HEK293 (cell line): ENCODE results near the gene RAPGEF5.

Experiments used
- CTCF ChIA-PET: fragments of 350-600 bp; formaldehyde crosslinking; extraction: SDS; loops from one replicate; lab custom pipeline; 2021; ENCODE audit warnings: antibody characterized with exemption; lab: Yijun Ruan, JAX
- POLR2A ChIA-PET: fragments of 300-600 bp; formaldehyde crosslinking; extraction: SDS; loops from one replicate; lab custom pipeline; 2020; ENCODE audit warnings: antibody characterized with exemption, inconsistent platforms; lab: Yijun Ruan, JAX
- H3K27ac ChIP-seq: fragments of 200-500 bp; sonication (Bioruptor generic); 2 replicates; pipeline ENCODE4 v1.5.1; 2014; ENCODE audit warnings: low read depth, low read length, control low read depth, inconsistent platforms; ENCODE audit errors: extremely low read depth
- H3K36me3 ChIP-seq, 2 experiments: fragments of 200-500 bp in 1 of 2; sonication (Bioruptor generic) in 1 of 2; 1 replicate in 1 of 2; 2 replicates in 1 of 2; pipeline ENCODE4 v1.5.1; 2014 to 2017; ENCODE audit warnings: inconsistent platforms in 2 of 2, low read length in 2 of 2; ENCODE audit not compliant: control insufficient read depth in 2 of 2, insufficient read depth in 1 of 2
- H3K4me1 ChIP-seq: fragments of 200-500 bp; sonication (Bioruptor generic); 2 replicates; pipeline ENCODE4 v1.5.1; 2014; ENCODE audit warnings: mild to moderate bottlenecking, low read length, inconsistent platforms; ENCODE audit not compliant: control insufficient read depth, insufficient read depth
- H3K4me3 ChIP-seq: 2 replicates; pipeline ENCODE4 v1.5.1; 2011; ENCODE audit warnings: low read depth, mild to moderate bottlenecking, control low read depth, low read length, moderate library complexity
- H3K9me3 ChIP-seq: fragments of 200-500 bp; sonication (Bioruptor generic); 2 replicates; pipeline ENCODE4 v1.5.1; 2014; ENCODE audit warnings: low read depth, low read length, inconsistent platforms; ENCODE audit not compliant: control insufficient read depth, insufficient read depth
- BCL11B ChIP-seq: fragments of 450-650 bp; formaldehyde crosslinking; IDR thresholded peaks from 2 replicates; pipeline ENCODE4 v1.5.1; 2016; ENCODE audit warnings: low read depth, missing biosample characterization, missing genetic modification characterization
- ELK4 ChIP-seq: IDR thresholded peaks from 2 replicates; pipeline ENCODE4 v1.6.1; 2011; ENCODE audit warnings: mild to moderate bottlenecking, low read depth, low read length, borderline replicate concordance
- HOXC10 ChIP-seq: sonication (generic); formaldehyde crosslinking; IDR thresholded peaks from 2 replicates; pipeline ENCODE4 v1.8.1; 2023; ENCODE audit warnings: mild to moderate bottlenecking, missing genetic modification reagents
- IKZF3 ChIP-seq: fragments of 450-650 bp; IDR thresholded peaks from 2 replicates; pipeline ENCODE4 v1.5.0; 2018; ENCODE audit warnings: missing biosample characterization, mild to moderate bottlenecking, missing genetic modification characterization, moderate library complexity
- KLF1 ChIP-seq: fragments of 450-650 bp; formaldehyde crosslinking; IDR thresholded peaks from 2 replicates; pipeline ENCODE4 v1.5.1; 2016; ENCODE audit warnings: missing biosample characterization, missing genetic modification characterization
- KLF16 ChIP-seq: fragments of 450-650 bp; formaldehyde crosslinking; IDR thresholded peaks from 2 replicates; pipeline ENCODE4 v1.5.1; 2017; ENCODE audit warnings: missing biosample characterization, missing genetic modification characterization
- KLF9 ChIP-seq: fragments of 450-650 bp; formaldehyde crosslinking; IDR thresholded peaks from 2 replicates; pipeline ENCODE4 v1.5.1; 2016; ENCODE audit warnings: missing biosample characterization, missing genetic modification characterization, low read depth
- PBX3 ChIP-seq: sonication (generic); formaldehyde crosslinking; IDR thresholded peaks from 2 replicates; pipeline ENCODE4 v1.8.1; 2022; ENCODE audit warnings: mild to moderate bottlenecking, moderate library complexity, missing genetic modification reagents
- PRDM1 ChIP-seq: fragments of 450-650 bp; formaldehyde crosslinking; IDR thresholded peaks from 2 replicates; pipeline ENCODE4; 2016; ENCODE audit warnings: missing biosample characterization, missing genetic modification characterization
- TCF7L2 ChIP-seq: IDR thresholded peaks from 2 replicates; pipeline ENCODE4 v1.6.1; 2011; ENCODE audit warnings: low read depth, mild to moderate bottlenecking, inconsistent platforms, low read length, moderate library complexity, borderline replicate concordance
- ZFP41 ChIP-seq: fragments of 450-650 bp; formaldehyde crosslinking; IDR thresholded peaks from 2 replicates; pipeline ENCODE4 v1.5.1; 2016; ENCODE audit warnings: missing biosample characterization, missing genetic modification characterization, borderline replicate concordance
- ZNF530 ChIP-seq: fragments of 450-650 bp; formaldehyde crosslinking; IDR thresholded peaks from 2 replicates; pipeline ENCODE4 v1.5.1; 2016; ENCODE audit warnings: low read depth, missing biosample characterization, missing genetic modification characterization
- ZNF623 ChIP-seq: fragments of 450-650 bp; formaldehyde crosslinking; IDR thresholded peaks from 2 replicates; pipeline ENCODE4 v1.5.1; 2016; ENCODE audit warnings: missing biosample characterization, missing genetic modification characterization
- ZNF629 ChIP-seq: fragments of 450-650 bp; formaldehyde crosslinking; IDR thresholded peaks from 2 replicates; pipeline ENCODE4 v1.5.1; 2017; ENCODE audit warnings: missing biosample characterization, missing genetic modification characterization
- ZNF701 ChIP-seq: fragments of 450-650 bp; formaldehyde crosslinking; IDR thresholded peaks from 2 replicates; pipeline ENCODE4 v1.5.1; 2016; ENCODE audit warnings: missing biosample characterization, missing genetic modification characterization
- ZNF704 ChIP-seq: fragments of 450-650 bp; formaldehyde crosslinking; IDR thresholded peaks from 2 replicates; pipeline ENCODE4 v1.5.1; 2016; ENCODE audit warnings: missing biosample characterization, missing genetic modification characterization
- ZNF707 ChIP-seq: fragments of 450-650 bp; formaldehyde crosslinking; IDR thresholded peaks from 2 replicates; pipeline ENCODE4 v1.5.1; 2016; ENCODE audit warnings: missing biosample characterization, missing genetic modification characterization
- ZSCAN16 ChIP-seq: fragments of 450-650 bp; formaldehyde crosslinking; IDR thresholded peaks from 2 replicates; pipeline ENCODE4 v1.5.1; 2016; ENCODE audit warnings: missing biosample characterization, missing genetic modification characterization
- ZSCAN5A ChIP-seq: fragments of 450-650 bp; formaldehyde crosslinking; IDR thresholded peaks from 2 replicates; pipeline ENCODE4 v1.5.1; 2016; ENCODE audit warnings: missing biosample characterization, missing genetic modification characterization

The RAPGEF5 gene

GRCh38 chr7:22167482-22167881 is 189.5 kb downstream of the RAPGEF5 start:
- Histone ChIP-seq H3K36me3 (no peaks in the 10 kb centered on the region; a peak in 1 of 3 replicates), H3K9me3 (no peaks in the 10 kb centered on the region), H3K27ac (no peak overlapping the region), H3K4me1 (peaks cover 3% of the 10 kb centered on the region; the same call in 1 of the 2 replicates), H3K4me3 (no peak overlapping the region)
- ChIA-PET CTCF (no interaction called here), POLR2A (no interaction called here)
- no peak for TF ChIP-seq HOXC10 (CRISPR knock-in tag)
- no peak for TF ChIP-seq TCF7L2
- no peak for TF ChIP-seq ZNF530 (tag by site-specific recombination)
- no peak for TF ChIP-seq ZFP41 (tag by site-specific recombination)
- TF ChIP-seq KLF1 (tag by site-specific recombination), result no peak
- no peak for TF ChIP-seq ZSCAN5A
- no peak for TF ChIP-seq ZNF623
- TF ChIP-seq ZNF629, result no peak
- no peak for TF ChIP-seq KLF16 (tag by site-specific recombination)
- TF ChIP-seq PRDM1 (tag by site-specific recombination), result no peak
- TF ChIP-seq KLF9, result no peak
- TF ChIP-seq PBX3 (CRISPR knock-in tag), result no peak
- no peak for TF ChIP-seq ZNF707
- no peak for TF ChIP-seq BCL11B (tag by site-specific recombination)
- TF ChIP-seq ELK4, result no peak

- CTCF ChIA-PET, result interaction anchor here (0.6 kb wide), 1 partner anchor 180 kb away, joined by 6 read pairs; no protein-coding TSS in a partner anchor
These were observed 190.0 kb downstream of the RAPGEF5 start for GRCh38 chr7:22166928-22167327.

GRCh38 chr7:22159341-22159740 is 197.6 kb downstream of the RAPGEF5 start:
- no peak for TF ChIP-seq ZNF623
- ChIA-PET CTCF (no interaction called here), POLR2A (no interaction called here)
- H3K9me3 ChIP-seq, result no peaks in the 10 kb centered on the region
- no peaks in the 10 kb centered on the region; a peak in 1 of 3 replicates for H3K36me3 ChIP-seq
- H3K4me1 ChIP-seq, result no peaks in the 10 kb centered on the region
- H3K4me3 ChIP-seq, result no peak overlapping the region
- H3K27ac ChIP-seq, result no peak overlapping the region

More at GRCh38 chr7:22166928-22167327, 190.0 kb downstream of the RAPGEF5 start:
- no peak for TF ChIP-seq ZSCAN16 (tag by site-specific recombination)
- no peak for TF ChIP-seq ZNF704
- no peak for TF ChIP-seq IKZF3 (tag by site-specific recombination)
- TF ChIP-seq ZNF701, result no peak
- TF ChIP-seq, all 188 proteins: peak for 0
- Histone ChIP-seq H3K4me3 (no peak overlapping the region), H3K9me3 (no peaks in the 10 kb centered on the region), H3K36me3 (no peaks in the 10 kb centered on the region; a peak in 1 of 3 replicates), H3K4me1 (peaks cover 3% of the 10 kb centered on the region; the same call in 1 of the 2 replicates), H3K27ac (no peak overlapping the region)
- POLR2A ChIA-PET, result no interaction called here
